Panc1 (cell line): Measurements from ENCODE around the gene ABTB2.

Experiments
- POLR2AphosphoS5 ChIP-seq: IDR thresholded peaks from 2 replicates; pipeline ENCODE4 v1.6.1; 2012; ENCODE audit warnings: mild to moderate bottlenecking, low read depth, low read length, moderate library complexity
- SIN3A ChIP-seq: IDR thresholded peaks from 2 replicates; pipeline ENCODE4 v1.6.1; 2012; ENCODE audit warnings: low read depth, mild to moderate bottlenecking, low read length, moderate library complexity, borderline replicate concordance; ENCODE audit not compliant: insufficient read depth
- TCF7L2 ChIP-seq: IDR thresholded peaks from 2 replicates; pipeline ENCODE4 v1.6.1; 2011; ENCODE audit warnings: mild to moderate bottlenecking, low read depth, low read length, inconsistent platforms
- TF ChIP-seq, protein P1 (sequence below): fragments of 450-650 bp; IDR thresholded peaks from 2 replicates; pipeline ENCODE4 v1.5.1; 2017; ENCODE audit warnings: mild to moderate bottlenecking
- TF ChIP-seq, protein P2 (sequence below), 2 experiments: IDR thresholded peaks; 2 replicates each; pipeline ENCODE4 v1.6.1; 2011 to 2012; ENCODE audit warnings: low read depth in 2 of 2, control low read depth in 1 of 2, low read length in 1 of 2, mild to moderate bottlenecking in 1 of 2, moderate library complexity in 1 of 2; ENCODE audit not compliant: insufficient read depth in 1 of 2

DNA sequence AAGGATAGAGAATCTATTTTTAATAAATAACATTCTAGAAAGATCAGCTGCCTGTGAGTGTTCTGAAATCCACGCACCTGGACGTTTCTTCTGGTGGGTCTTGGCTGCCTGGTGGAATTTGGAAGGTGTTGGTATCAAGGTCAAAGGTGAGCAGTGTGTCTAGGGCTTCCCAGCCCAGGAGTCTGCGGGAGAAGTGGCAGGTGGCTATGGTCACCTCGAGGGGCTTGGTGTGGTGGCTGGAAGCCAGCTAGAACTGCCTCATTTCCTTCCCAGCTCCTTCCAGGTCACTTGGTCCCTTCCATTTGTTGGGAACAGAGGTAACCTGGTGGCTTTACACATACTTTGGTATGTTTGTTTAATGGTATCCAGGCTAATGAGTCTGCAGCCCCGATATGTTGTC is 210.9 kb downstream of the ABTB2 start:
- TF ChIP-seq, protein P1, sequence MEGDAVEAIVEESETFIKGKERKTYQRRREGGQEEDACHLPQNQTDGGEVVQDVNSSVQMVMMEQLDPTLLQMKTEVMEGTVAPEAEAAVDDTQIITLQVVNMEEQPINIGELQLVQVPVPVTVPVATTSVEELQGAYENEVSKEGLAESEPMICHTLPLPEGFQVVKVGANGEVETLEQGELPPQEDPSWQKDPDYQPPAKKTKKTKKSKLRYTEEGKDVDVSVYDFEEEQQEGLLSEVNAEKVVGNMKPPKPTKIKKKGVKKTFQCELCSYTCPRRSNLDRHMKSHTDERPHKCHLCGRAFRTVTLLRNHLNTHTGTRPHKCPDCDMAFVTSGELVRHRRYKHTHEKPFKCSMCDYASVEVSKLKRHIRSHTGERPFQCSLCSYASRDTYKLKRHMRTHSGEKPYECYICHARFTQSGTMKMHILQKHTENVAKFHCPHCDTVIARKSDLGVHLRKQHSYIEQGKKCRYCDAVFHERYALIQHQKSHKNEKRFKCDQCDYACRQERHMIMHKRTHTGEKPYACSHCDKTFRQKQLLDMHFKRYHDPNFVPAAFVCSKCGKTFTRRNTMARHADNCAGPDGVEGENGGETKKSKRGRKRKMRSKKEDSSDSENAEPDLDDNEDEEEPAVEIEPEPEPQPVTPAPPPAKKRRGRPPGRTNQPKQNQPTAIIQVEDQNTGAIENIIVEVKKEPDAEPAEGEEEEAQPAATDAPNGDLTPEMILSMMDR: no peak
- no peak for TF ChIP-seq POLR2AphosphoS5
- TF ChIP-seq, protein P2, sequence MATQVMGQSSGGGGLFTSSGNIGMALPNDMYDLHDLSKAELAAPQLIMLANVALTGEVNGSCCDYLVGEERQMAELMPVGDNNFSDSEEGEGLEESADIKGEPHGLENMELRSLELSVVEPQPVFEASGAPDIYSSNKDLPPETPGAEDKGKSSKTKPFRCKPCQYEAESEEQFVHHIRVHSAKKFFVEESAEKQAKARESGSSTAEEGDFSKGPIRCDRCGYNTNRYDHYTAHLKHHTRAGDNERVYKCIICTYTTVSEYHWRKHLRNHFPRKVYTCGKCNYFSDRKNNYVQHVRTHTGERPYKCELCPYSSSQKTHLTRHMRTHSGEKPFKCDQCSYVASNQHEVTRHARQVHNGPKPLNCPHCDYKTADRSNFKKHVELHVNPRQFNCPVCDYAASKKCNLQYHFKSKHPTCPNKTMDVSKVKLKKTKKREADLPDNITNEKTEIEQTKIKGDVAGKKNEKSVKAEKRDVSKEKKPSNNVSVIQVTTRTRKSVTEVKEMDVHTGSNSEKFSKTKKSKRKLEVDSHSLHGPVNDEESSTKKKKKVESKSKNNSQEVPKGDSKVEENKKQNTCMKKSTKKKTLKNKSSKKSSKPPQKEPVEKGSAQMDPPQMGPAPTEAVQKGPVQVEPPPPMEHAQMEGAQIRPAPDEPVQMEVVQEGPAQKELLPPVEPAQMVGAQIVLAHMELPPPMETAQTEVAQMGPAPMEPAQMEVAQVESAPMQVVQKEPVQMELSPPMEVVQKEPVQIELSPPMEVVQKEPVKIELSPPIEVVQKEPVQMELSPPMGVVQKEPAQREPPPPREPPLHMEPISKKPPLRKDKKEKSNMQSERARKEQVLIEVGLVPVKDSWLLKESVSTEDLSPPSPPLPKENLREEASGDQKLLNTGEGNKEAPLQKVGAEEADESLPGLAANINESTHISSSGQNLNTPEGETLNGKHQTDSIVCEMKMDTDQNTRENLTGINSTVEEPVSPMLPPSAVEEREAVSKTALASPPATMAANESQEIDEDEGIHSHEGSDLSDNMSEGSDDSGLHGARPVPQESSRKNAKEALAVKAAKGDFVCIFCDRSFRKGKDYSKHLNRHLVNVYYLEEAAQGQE (IDR thresholded peaks at IDR 0.05; ENCODE audit: insufficient read depth in 1 of 2, low read depth in 2 of 2, low read length in 1 of 2): no peak
- TF ChIP-seq SIN3A: no peak
- TF ChIP-seq TCF7L2: no peak
